ENCODE measurements around the gene FOXO3.
"Not testable (repeated sequence)": the region's sequence is repeated elsewhere in the genome, so short reads cannot be mapped to it uniquely, and the experiment has no call there.

FOXO3 gene

GRCh38 chr6:108556250-108556649 is 4.5 kb upstream of the FOXO3 start:
- no peak for DNase-seq

DNA sequence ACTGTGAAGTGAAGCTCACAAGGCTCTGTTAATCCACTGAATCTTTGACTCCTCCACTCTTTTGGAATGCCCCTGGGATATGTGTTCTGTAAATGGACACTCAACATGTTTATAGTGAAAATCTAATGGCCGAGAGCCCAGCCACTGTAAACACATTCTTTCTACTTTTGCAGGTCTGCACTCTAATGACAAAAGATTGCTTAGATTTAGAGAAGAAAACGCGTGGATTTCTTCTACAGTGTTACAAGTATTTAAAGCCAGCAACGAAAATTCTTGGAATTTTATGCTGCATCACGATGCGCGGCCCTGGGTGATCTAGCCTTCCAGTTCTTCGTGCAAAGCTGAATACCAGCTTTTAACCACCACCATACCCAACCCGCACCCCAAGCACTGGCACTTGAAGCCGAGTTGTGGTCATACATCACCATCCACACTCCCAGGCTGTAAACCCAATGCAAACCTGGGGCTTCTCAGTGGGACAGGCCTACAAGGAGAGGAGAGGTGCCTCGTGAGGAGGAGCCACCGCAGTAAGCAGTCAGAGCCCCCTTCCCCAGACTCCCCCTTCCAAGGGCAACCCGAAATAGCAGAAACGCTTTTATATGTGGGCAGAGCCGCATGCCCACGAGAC is 3.7 kb upstream of the FOXO3 start:
- DNase-seq, result no peak

- peak; percentile 77 for DNase-seq
These were observed 3.0 kb upstream of the FOXO3 start for GRCh38 chr6:108557494-108558371.

- peak; percentile 96 for DNase-seq
These were observed 2.2 kb upstream of the FOXO3 start for GRCh38 chr6:108558372-108559096.

DNA sequence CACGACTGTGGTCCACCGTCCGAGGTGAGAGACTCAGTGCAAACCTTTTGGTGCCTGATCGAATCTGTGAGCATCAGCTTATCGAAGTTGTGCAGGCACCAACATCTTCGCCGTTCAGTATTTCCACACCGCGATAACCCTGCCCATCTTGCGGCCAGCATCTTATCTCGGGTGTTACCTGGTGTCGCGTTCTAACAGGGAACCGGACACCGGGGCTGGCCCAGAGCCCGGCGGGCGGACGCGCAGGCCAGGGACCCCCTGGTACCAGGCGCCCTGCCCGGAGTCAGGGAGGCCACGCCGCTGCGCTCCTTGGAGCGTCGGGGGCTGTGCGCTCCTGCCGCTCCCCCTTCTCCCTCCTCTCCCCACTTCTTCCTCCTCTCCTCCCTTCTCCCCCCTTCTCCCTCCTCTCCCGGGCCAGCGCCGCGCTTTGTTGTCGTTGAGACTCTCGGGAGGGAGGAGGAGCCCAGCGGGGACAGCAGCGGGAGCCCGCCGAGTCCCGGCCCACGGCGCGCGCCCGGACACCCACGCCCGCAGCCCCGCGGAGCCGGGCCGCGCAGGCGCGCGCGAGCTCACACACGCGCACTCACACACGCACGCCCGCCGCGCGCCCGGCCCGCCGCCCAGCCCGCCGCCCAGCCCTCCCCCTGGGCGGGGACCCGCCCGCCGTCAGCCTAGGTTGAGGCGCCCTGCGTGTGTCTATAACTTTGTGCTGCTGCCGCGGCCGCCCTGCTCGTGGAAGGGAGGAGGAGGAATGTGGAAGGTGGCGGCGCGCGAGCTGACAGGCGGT is 1.4 kb upstream of the FOXO3 start:
- DNase-seq, result peak; percentile 85

DNA sequence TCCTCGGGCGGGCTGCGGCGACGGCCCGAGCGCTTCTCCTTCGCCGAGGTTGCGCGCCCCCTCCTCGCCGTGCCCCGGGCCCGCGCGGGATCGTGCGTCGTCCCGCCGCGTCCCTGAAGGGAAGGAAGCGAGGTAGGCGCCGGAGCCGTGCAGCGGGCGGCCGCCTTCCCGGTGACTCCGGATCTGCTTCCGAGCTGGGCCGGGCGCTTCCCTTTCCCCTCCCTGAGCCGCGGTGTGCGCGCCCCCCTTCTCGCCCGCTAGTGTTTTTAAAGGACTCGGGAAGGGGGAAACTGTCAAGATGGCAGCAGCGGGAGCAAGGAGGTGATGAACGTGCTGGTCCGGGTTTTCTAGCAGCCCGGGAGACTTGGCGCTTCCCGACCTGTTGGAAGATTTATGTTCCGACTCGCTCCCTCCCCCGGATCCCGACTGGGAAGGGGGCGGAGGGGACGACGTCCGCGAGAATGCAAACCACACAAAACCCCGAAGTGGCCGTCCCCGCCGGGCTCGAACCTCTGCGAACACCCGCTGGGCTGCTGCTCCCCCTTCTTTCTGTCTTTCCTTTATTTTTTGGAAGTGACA is 744 bp upstream of the FOXO3 start:
- DNase-seq, result no peak

DNA sequence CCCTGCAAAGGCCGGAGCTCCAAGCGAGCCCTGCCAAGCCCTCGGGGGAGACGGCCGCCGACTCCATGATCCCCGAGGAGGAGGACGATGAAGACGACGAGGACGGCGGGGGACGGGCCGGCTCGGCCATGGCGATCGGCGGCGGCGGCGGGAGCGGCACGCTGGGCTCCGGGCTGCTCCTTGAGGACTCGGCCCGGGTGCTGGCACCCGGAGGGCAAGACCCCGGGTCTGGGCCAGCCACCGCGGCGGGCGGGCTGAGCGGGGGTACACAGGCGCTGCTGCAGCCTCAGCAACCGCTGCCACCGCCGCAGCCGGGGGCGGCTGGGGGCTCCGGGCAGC is 561 bp downstream of the FOXO3 start:
- not testable (repeated sequence) for DNase-seq

- no peak for DNase-seq
These were observed 1.2 kb downstream of the FOXO3 start for GRCh38 chr6:108561742-108562502.

DNA sequence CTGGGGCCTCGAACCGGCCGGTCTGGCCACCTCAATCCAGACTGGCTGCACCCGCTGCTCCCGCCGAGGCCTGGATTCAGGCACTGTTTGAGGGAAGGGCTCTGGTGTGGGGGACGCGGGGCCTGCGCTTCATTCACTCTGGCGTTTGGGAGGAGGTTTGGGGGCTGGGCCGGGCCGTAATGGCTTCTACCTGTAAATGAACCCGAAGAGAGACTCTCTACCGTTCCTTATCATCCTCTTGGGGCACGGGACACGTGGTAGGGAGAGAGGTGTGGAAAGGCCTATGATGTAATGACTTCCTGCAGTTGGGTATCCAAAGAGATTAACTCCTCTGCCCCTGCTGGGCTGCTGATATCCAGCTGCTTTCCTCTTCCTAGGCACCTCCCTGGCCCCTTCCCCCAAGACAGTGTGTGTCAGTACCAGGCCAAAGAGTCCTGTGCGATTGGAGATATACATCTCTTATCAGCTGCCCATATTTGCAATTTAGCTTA is 1.8 kb downstream of the FOXO3 start:
- no peak for DNase-seq

GRCh38 chr6:108563292-108563691 is 2.6 kb downstream of the FOXO3 start:
- no peak for DNase-seq

GRCh38 chr6:108564178-108564577 is 3.5 kb downstream of the FOXO3 start:
- DNase-seq, result no peak

DNA sequence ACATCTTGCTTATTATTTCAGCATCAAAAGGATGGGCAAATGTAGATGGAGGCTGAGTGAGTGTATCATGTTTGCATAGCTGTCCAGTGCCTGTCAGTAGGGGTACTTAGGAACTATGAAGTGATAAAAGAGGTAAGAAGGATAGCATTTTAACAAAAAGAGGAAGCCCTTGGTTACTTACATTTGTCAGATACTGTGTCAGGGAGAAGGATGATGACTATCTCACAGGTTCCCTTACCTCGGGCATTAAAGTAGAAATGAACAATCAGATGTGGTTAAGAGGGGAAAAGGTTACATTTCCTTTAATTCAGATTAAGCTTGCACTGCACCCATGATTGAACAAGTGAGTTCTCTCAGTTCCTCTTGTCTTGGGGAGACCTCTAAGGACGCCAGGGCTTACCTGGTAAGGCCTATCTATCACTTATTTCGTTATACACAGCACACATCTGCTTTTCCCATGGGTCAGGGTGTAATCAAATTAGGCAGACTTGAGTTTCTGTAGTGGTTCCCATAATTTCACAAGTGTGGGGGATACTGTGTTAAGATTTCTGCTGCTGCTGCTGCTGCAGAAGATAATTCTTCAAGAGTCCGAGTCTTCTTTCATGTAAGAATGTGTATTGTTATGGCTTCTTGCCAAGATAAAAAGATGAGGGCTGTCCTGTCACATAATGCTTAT is 4.5 kb downstream of the FOXO3 start:
- no peak for DNase-seq

DNA sequence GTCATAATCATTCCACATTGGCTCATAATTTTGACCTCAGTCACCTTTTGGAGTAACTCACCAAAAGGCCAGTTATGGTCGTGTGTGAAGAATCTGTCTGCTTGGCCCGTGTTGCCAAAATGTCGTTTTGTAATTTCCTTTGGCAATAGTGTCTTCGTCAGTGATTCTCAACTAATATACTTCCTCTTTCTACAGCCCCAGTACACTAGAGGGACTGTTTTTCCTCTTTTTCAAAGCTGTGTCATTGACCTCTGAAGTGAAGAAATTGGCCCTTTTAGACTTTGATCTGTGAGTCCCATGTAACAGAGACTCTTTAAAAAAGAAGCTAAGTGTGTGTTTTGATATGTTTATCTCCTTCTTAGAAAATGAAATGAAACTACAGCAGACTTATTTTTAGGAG is 5.2 kb downstream of the FOXO3 start:
- no peak for DNase-seq

- DNase-seq, result no peak
These were observed 5.7 kb downstream of the FOXO3 start for GRCh38 chr6:108566406-108566805.

DNA sequence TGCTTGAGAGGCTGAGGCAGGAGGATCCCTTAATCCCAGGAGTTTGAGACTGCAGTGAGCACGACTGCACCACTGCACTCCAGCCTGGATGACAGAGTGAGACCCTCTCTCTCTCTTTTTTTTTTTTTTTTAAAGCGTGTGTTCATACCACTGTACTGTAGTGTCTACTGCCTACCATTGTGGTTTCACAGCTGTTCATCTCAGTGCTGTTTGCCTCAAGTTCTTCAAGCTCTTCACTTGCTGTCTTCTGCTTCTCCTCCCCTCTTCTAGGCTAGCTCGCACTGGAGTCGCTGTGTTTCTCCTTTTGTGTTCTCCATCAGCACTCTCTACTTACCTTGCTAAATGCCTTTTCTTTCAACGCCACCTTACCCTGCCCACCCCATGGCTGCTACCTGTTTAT is 7.4 kb downstream of the FOXO3 start:
- no peak for DNase-seq

DNA sequence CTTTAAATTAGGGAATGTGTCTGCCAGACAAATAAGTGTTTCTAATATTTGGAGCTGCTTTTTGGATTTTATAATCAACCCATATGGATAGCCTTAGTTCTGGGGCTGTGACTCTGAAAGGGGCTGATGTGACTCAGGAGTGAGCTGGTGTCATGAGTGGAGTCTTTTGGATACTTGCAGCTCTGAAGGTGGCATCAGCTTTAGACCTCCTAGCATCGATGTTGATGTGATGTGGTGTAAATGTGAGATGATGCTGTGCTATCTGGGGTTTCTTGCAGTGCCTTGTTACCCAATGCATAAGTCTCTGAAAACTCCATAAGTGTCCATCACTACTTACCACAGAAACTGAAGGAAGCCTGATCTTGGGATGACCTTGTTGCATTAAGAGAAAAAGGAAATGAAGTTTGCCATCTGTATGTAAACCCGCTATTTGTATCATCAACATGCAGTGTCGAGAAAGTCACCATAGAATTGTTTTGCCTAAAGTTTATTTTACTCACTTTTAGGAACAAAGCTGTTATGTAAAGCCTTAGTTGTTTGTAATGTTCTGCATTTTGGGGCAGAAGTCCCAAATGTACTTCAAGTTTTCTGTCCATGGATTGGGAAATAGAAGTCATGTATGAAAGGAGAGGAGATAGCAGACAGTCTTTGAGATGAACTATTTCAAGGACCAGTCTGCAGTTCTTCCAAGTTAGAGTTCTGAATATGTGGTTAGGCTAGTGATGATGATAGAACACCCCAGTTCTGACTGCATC is 8.0 kb downstream of the FOXO3 start:
- no peak for DNase-seq

- DNase-seq, result no peak
These were observed 9.8 kb downstream of the FOXO3 start for GRCh38 chr6:108570517-108570916.

GRCh38 chr6:108574457-108575141 is 13.9 kb downstream of the FOXO3 start:
- no peak for DNase-seq

- DNase-seq, result no peak
These were observed 15.3 kb downstream of the FOXO3 start for GRCh38 chr6:108575905-108576494.

All from activated CD4-positive, alpha-beta T cell treated with anti-CD3 and anti-CD28 coated beads for 48 hours (primary cell).